ENCODE data around the gene MIAT.

GRCh38 chr22:26669060-26669481 lies 11.7 kb downstream of the MIAT start:
- no peak for TF ChIP-seq POLR2A (IDR thresholded peaks at IDR 0.05)
- peak in 5 of 6 experiments; percentile 14 to 41 (median 31) for TF ChIP-seq CTCF (IDR thresholded peaks at IDR 0.05)

All from adrenal gland (tissue), 5 donors.